ENCODE measurements around the gene TCAP.
"Not testable (repeated sequence)": the region's sequence is repeated elsewhere in the genome, so short reads cannot be mapped to it uniquely, and the experiment has no call there.

Gene TCAP

DNA sequence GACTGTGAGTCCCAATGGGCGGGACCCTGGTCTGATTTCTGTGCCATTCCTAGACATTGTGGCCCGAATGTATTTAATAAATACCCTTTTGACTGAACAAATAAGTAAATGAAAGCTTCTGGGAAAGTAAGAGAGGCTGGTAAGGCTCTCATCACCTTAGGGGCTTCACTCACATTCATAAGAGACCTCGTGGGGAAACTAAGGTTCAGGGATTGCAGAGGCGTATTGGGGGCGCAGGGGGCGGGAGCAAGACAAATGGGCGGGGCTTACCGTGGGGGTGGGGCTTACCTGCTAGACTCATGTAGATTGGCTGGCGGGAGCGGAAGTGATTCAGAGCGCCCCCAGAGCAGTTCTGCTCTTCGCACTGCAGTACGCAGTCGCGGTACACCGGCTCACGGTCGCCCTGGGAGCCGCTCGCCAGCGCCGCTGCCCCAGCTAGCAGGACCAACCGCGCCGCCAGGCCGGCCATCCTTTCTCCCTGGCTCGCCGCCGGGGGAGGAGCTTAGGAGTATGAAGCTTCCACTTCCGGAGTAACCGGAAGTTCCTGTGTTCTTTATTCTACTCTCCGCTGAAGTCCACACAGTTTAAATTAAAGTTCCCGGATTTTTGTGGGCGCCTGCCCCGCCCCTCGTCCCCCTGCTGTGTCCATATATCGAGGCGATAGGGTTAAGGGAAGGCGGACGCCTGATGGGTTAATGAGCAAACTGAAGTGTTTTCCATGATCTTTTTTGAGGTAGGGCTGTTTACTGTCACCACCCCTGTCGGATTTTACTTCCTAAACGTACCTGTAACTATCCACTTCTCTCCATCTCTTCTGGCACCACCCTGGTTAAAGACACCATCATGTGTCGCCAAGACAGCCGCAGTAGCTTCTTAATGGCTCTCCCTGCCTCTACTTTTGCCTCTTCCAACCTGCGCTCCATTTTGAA lies 22.7 kb downstream of the TCAP start, which contains the start of gene PGAP3:
PGAP3 (minus strand) TSS at position 512 of the 929 bp plus-strand sequence; CDS start at position 469, 43 bp downstream.
- DNase-seq, result peak; percentile 86

DNA sequence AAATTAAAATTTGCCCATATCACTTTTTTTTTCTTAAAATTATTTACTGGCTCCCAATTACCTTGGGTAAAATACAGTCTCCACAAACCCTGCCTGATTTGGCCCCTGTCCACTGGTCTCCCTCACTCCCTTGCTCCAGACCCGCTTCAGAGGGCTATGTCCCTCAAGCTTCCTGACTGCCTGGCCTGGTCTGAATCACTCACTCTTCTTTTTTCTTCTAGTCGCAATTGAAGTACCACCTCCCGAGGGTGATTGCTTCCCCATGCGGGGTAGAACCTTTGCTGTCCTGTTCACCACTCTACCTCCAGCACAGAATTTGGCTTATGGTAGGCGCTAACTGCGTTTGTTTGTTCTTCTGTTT lies 23.3 kb downstream of the TCAP start:
- DNase-seq, result no peak

GRCh38 chr17:39688945-39689344 lies 23.8 kb downstream of the TCAP start:
- no peak for DNase-seq

GRCh38 chr17:39694593-39694992 lies 29.4 kb downstream of the TCAP start:
- no peak for DNase-seq

- DNase-seq, result no peak
Measured at GRCh38 chr17:39695089-39695474, 29.9 kb downstream of the TCAP start.

- DNase-seq, result no peak
Measured at GRCh38 chr17:39696731-39697130, 31.6 kb downstream of the TCAP start.

GRCh38 chr17:39697961-39698360 lies 32.8 kb downstream of the TCAP start:
- no peak for DNase-seq

GRCh38 chr17:39699157-39699817 lies 34.1 kb downstream of the TCAP start:
- not testable (repeated sequence) for DNase-seq

DNA sequence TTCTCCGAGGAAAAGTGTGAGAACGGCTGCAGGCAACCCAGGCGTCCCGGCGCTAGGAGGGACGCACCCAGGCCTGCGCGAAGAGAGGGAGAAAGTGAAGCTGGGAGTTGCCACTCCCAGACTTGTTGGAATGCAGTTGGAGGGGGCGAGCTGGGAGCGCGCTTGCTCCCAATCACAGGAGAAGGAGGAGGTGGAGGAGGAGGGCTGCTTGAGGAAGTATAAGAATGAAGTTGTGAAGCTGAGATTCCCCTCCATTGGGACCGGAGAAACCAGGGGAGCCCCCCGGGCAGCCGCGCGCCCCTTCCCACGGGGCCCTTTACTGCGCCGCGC lies 34.6 kb downstream of the TCAP start, which contains the start of gene ERBB2:
ERBB2 (plus strand) TSS at position 247 of the 330 bp plus-strand sequence. CDS start 175 bp downstream, outside the sequence.
- no peak for DNase-seq

DNA sequence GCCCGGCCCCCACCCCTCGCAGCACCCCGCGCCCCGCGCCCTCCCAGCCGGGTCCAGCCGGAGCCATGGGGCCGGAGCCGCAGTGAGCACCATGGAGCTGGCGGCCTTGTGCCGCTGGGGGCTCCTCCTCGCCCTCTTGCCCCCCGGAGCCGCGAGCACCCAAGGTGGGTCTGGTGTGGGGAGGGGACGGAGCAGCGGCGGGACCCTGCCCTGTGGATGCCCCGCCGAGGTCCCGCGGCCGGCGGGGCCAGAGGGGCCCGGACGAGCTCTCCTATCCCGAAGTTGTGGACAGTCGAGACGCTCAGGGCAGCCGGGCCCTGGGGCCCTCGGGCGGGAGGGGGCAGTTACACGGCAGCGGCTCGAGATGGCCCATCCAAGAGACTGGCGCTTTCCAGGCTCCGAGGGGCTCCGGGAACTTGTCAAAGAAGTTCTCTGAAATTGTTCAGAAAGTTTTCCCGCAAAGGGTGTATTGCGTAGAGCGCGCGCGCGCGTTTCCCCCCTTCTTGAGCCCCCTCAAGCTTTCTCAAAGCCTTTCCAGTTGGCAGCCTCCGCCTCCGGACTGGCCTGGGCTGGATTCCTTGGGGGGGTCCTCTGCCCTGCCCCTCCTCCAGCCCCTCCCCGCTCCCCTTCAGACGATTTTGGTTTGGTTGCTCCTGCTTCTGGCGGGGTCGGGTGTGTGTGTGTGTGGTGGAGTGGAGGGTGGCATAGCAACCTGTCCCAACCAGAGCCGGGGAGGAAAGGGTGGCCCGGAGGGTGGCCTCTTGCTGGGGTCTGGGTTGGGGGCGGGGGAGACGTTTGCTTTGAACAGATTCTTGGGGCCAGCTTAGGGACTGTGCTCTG lies 35.2 kb downstream of the TCAP start:
- no peak for DNase-seq

GRCh38 chr17:39701012-39701783 lies 36.0 kb downstream of the TCAP start:
- DNase-seq, result no peak

DNA sequence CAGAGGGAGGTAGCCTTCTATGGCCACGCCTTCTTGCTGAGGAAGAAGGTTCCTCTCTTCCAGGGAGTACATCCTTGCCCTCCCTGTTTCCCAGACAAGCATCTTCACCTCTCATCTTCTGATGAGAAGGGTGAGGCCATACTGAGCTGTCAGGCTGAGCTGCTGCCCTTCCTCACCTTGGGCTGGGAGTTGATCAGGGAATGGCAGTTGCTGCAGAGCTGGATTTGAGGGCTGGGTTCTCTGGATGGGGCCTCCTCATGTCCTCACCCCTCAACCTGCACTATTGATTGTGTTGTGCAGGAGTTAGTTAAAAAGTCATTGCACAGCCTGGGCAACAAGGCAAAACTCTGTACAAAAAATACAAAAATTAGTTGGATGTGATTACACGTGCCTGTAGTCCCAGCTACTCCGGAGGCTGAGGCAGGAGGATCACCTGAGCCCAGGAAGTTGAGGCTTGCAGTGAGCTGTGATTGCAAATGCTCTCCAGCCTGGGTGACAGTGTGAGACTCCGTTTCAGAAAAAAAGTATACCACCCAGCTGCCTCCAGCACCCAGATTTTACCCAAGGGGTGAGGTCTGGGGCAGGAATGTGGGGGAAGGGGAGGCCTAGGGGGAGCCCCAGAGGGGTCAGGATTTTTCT lies 36.8 kb downstream of the TCAP start:
- no peak for DNase-seq

DNA sequence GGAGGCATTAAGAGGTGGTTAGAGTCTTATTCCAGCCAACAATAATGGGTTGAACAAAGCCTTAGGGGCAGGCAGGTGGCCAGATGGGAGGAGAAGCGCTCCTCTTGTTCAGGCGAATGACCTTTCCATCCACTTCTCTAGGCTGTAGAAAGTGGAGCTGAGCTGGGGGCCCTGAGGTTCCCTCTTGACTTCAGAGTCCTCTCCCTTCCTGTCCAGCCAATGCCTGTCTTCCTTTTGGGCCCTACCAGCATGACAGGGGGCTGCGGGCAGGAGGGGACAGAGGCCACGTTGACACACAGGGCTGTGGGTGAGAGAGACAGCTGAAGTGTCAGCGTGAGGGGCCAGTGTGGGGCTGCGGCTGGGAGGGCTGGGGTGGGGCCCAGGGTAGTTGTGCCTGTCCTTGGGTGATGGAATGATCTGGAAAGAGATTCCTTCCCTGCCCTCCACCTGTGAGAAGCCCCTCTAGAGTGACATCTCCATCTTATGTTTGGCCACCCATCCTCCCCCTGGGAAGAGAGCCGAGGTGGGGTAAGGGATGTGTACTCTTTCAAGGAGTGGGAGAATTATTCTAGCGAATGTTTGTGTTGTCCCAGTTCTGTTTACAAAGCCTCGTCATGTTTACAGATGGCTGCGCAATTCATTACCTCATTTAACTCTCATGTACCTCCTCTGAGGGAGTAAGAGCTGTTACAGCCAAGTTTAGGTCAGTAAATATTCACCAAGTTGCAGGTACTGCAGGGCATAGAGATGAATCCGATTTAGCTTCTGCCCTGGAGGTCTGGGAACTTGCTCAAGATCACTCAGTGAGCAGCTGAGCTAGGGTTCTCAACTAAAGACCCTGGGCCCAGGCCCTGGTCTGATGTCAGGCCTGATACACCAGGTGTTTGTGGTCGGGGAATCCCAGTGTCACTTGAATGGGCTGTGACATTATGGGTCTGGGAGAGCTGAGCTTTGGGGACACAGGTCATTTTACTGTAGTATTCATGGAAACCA lies 38.0 kb downstream of the TCAP start:
- no peak for DNase-seq

- DNase-seq, result no peak
Measured at GRCh38 chr17:39703913-39704312, 38.8 kb downstream of the TCAP start.

DNA sequence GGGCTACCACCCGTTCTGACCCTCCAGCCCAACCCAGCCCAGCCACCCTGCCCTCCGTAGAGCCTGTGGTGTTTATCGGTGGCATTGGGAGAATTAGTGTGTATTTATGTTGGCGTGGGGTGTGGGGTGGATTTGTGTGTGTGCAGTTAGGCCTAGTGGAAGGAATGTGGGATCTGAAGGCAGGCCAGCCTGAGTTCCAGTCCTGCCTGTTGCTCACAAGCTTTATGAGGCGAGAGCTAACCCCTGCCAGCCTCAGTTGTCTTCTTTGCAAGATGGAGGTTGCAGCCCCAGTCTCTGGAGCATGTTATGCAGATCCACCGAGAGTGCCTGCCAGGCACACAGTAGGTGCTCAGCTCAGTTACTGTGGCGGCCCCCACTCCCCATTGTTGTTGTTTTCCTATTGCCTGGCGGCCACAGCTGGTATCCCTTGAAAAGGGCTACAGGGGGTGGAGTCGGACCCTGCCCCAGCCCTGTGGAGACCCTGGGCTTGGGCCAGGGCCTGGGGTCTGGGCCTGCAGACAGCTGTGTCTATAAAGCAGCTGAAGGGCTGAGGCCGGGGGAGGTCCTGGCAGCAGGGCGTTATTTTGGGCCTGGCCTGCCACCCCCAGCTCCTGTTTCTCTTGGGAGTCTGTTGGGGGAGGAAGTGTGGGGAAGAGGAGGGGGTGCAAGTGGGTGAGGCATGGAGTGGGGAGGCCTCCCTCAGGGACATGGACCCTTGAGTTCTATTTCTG lies 39.8 kb downstream of the TCAP start:
- no peak for DNase-seq

DNA sequence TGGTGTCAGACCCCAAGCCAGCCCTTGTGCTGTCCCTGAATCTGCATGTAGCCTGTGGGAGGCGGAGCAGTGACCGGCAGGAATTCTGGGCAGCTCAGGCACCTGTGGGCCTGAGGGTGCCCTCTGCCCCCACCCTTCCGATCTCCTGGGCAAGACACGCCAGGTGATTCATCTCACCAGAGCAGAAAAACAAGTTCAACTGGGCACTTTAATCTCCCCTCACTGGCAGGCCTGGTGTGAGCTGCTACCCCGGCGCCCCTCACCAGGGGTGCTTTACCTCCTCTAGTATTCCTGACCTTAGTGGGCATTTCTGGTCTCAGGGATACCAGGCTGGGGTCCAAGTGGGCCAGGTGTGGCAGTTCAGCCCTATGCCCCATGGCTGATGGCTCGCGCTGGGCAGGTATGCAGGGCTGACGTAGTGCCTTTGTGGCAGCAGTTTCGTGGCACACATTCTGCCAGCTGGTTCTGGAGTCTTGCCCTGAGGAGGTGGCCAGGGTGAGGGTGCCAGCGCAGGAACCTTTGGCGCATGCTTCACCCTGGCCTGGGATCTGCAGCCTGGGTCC lies 40.7 kb downstream of the TCAP start:
- no peak for DNase-seq

DNA sequence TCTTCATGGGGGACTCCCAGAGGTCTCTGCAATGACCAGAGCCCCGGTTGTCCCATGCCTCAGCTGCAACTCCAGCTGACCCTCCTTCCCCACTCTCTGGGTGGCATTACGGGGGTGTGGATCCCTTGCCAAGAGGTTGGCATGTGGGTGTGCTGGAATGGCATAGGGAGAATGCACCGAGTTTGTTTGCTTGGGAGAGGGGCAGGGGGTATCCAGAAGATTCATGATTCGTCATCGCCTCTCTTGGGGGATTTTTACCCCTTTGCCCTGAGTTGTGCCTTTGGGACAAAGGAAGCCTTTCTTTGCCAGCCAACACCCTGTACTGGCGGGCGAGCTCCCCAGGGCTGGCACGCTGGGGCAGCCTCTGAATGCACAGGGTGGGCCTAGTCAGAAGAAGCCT lies 41.2 kb downstream of the TCAP start:
- DNase-seq, result no peak

- DNase-seq, result no peak
Measured at GRCh38 chr17:39706921-39707337, 41.8 kb downstream of the TCAP start.

GRCh38 chr17:39709319-39709997 lies 44.3 kb downstream of the TCAP start:
- DNase-seq, result no peak
